RPMI8226 (cell line): ENCODE measurements around the gene TRIM52.
"Not testable (repeated sequence)": the region's sequence is repeated elsewhere in the genome, so short reads cannot be mapped to it uniquely, and the experiment has no call there.

ENCODE experiments used
- DNase-seq: peaks from one replicate; pipeline ENCODE4 v3.0.0-alpha.2; 2015

TRIM52 gene

GRCh38 chr5:181260720-181261319 is at the start of gene TRIM52:
TSS of gene TRIM52 (minus strand) at chr5:181261143. CDS start at chr5:181260813, 330 bp downstream.
- peak; percentile 95 for DNase-seq

- DNase-seq, result not testable (repeated sequence)
Observed at GRCh38 chr5:181287331-181287730, 26.4 kb upstream of the TRIM52 start.

DNA sequence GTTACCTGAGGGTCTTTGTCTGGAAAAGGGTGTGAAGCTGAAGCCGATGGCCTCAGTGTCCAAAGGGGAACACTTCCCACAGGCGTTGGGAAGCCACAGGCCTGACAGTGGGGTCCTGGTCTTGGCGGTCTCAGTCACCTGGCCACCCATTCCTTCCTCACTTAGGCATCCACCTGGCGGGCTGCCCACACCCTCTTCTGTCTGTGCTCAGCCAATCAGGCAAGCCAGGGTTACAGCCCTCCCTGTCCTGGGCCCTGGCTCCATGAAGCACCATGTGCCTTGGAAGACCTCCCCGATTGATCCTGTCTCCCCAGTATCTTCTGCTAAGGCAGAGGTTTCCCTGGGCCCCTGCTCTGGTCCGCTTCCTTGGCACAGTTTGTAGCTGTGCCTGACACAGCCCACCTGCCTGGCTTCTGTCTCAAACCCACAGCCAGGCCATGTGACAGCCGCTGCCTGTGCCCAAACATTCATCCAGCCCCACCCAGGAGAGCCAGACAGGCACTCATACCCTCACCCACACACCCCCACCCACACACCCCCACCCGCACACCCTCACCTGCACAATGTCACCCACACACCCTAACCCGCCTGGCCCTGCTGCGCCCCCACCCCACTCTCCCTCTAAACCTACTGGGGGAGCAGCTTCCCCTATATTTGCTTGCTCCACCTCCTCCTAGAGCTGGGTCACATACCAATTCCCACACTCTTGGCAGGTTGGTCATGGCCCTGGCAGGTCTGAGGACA is 25.2 kb upstream of the TRIM52 start:
- not testable (repeated sequence) for DNase-seq

DNA sequence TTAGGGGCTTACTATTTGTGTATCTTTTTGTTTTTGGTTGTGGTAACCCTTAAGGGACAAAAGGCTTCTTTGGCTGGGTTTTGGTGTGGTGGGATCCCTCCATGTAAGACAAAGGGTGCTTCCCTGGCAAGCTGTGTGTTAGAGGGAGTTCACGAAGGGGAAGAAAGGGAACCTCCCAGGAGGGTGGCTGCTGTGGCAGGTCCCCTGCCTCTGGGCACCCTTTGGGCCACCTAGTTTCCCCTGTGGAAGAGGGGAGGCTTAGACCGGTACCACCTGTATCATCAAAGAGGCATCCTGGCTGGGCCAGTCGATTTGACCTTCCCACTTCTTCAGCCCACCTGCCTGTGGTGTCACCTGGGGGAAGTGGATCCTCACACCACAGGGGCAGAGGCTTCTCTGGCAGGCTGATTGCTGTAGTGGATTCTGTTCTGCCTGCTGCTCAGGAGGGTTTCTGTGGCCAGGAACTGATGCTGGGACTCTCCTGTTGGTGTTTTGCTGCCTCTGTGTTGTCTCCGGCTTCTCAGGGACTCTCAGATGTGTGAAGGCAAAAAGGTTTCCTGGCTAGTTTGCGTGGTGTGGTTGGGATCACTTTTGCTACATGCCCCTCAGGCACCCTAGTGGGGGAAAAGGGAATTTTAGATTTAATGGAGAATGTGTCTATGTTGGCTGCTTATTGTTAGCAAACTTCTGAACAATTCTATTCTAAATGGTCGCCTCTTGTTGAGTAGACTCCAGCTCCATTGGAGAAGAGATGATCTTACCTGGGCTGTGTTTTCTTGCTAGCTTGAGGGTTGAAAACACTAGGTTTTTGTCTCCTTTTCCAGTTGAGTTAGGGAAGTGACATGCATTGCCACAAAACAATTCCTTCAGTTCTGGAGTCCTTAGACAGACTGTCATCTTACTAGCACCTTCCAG is 23.2 kb upstream of the TRIM52 start:
- DNase-seq, result not testable (repeated sequence)

DNA sequence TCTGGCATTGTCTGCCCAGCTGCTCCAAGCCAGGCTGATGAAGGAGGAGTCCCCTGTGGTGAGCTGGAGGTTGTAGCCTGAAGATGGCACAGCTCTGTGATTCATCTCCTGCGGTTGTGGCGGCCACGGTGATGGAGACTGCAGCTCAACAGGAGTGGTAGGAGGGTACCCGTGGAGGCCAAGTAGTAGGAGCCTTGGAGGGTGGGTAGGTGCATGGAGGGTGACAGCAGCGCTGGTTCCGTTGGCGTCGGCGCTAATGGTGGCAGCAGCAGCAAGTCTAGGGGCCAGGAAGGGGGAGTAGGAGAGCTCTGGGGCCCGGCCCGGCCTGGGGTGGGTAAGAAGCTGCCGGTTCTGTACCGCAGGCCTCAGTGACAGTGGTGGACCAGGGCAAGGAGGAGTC is 22.4 kb upstream of the TRIM52 start:
- no peak for DNase-seq

GRCh38 chr5:181282874-181283273 is 21.9 kb upstream of the TRIM52 start:
- no peak for DNase-seq

- not testable (repeated sequence) for DNase-seq
Observed at GRCh38 chr5:181282415-181282814, 21.5 kb upstream of the TRIM52 start.

GRCh38 chr5:181281984-181282316 is 21.0 kb upstream of the TRIM52 start:
- no peak for DNase-seq

- DNase-seq, result no peak
Observed at GRCh38 chr5:181281077-181281983, 20.4 kb upstream of the TRIM52 start.

DNA sequence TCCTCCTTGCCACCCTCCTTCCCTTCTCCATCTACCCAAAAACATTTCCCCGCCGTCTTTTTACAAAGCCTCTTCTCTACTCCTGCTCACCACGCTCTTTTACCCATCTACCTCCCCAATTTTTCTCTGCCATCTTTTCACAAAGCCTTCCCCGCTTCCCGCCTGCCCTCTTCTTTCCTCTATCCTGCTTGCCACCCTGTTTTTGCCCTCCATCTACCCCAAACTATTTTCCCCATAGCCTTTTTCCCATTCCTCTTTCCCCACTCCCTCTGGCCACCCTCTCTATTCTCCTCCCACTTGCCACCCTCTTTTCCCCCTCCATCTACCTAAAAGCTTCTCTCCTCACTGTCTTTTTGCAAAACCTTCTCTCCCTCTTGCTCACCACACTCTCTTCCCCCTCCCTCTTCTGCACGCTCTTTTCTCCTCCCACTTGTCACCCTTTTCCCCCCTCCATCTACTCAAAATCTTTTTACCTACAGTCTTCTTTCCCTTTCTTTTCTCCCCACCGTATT is 19.4 kb upstream of the TRIM52 start:
- DNase-seq, result no peak

GRCh38 chr5:181273433-181273744 is 12.4 kb upstream of the TRIM52 start:
- DNase-seq, result peak; percentile 28

- DNase-seq, result no peak
Observed at GRCh38 chr5:181271081-181271480, 10.1 kb upstream of the TRIM52 start.

GRCh38 chr5:181267907-181268306 is 7.0 kb upstream of the TRIM52 start:
- not testable (repeated sequence) for DNase-seq

- not testable (repeated sequence) for DNase-seq
Observed at GRCh38 chr5:181267291-181267904, 6.5 kb upstream of the TRIM52 start.

GRCh38 chr5:181265092-181265671 is 4.2 kb upstream of the TRIM52 start:
- DNase-seq, result no peak

GRCh38 chr5:181263633-181264032 is 2.7 kb upstream of the TRIM52 start:
- DNase-seq, result no peak

- peak; percentile 79 for DNase-seq
Observed at GRCh38 chr5:181261320-181262049, 542 bp upstream of the TRIM52 start.

DNA sequence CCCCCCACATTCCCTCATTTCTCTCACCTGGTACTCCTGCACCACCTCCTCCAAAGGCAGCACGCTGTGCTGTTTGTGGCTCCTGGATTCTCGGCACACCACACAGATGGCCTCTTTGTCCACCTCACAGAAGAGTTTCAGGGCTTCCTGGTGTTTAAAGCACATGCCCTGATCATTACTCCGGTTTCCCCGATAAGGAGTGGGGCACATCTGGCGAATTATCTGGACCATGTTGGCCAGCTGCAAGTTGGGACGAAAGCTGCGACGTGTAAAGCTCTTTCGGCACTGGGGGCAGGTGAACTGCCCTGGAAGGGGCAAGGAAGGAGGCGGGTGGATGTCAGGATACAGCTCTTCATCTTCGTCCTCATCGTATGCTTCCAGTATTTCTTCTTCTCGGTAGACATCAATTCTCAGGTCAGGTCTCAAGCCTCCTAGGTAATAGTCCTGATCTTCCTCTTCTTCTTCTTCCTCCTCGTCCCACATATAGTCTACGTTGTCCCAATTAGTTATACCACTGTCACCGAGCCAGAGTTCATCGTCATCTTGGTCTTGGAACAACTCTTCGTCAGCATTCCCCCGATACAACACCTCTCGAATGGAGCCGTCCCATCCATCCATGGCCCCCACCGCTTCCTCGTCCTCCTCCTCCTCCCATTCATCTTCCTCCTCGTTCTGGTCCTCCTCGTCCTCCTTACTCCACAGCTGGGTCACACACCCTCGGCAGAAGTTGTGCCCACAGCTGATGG is 796 bp downstream of the TRIM52 start:
- no peak for DNase-seq

- no peak for DNase-seq
Observed at GRCh38 chr5:181259283-181259682, 1.7 kb downstream of the TRIM52 start.

DNA sequence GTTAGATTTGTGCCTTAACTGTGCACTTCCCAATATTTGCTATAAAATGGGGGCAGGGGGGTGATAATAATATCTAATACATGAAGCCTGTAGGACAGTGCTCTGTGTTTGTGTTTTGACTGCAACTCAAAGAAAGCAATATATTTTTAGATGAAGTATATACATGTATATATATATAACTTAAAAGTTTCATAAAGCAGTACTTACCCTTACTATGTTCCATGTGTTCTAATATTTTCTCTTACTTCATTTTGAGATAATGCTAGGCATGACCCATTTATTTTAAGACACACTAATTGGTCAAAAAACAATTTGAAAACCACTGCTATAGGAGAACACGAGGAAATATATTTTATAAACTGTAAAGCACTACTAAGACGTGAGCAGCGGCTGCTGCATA is 2.4 kb downstream of the TRIM52 start:
- no peak for DNase-seq
